IPS-18c (cell line): Measurements from ENCODE around the gene HABP4.
A peak's percentile ranks its signal among the peaks of the same experiment; 100 is the strongest.

Source experiments
- H3K4me3 ChIP-seq: 2 replicates; pipeline ENCODE4 v1.7.0; 2013; ENCODE audit warnings: low read depth, mild to moderate bottlenecking, low read length, moderate library complexity; ENCODE audit not compliant: insufficient read depth
- H3K9me3 ChIP-seq: one replicate; pipeline ENCODE4 v1.6.1; 2013; ENCODE audit warnings: mild to moderate bottlenecking, low read length, moderate library complexity; ENCODE audit not compliant: control insufficient read depth, insufficient read depth

The HABP4 gene

GRCh38 chr9:96425500-96426169, 24.3 kb upstream of the HABP4 start:
- no peak overlapping the region for H3K4me3 ChIP-seq
- H3K9me3 ChIP-seq, result no peaks in the 10 kb centered on the region

GRCh38 chr9:96429732-96430131, 20.2 kb upstream of the HABP4 start:
- Histone ChIP-seq H3K9me3 (no peaks in the 10 kb centered on the region), H3K4me3 (no peak overlapping the region)

- no peaks in the 10 kb centered on the region for H3K9me3 ChIP-seq
- no peak overlapping the region for H3K4me3 ChIP-seq
These were observed 19.6 kb upstream of the HABP4 start for GRCh38 chr9:96430377-96430776.

GRCh38 chr9:96435345-96435744, 14.6 kb upstream of the HABP4 start:
- no peaks in the 10 kb centered on the region for H3K9me3 ChIP-seq
- H3K4me3 ChIP-seq, result no peak overlapping the region

- Histone ChIP-seq H3K9me3 (no peaks in the 10 kb centered on the region), H3K4me3 (no peak overlapping the region)
These were observed 13.9 kb upstream of the HABP4 start for GRCh38 chr9:96436063-96436455.

- Histone ChIP-seq H3K9me3 (no peaks in the 10 kb centered on the region), H3K4me3 (no peak overlapping the region)
These were observed 13.4 kb upstream of the HABP4 start for GRCh38 chr9:96436456-96437126.

GRCh38 chr9:96437454-96437853, 12.5 kb upstream of the HABP4 start:
- Histone ChIP-seq H3K9me3 (no peaks in the 10 kb centered on the region), H3K4me3 (no peak overlapping the region)

GRCh38 chr9:96440671-96441199, 9.2 kb upstream of the HABP4 start:
- Histone ChIP-seq H3K4me3 (no peak overlapping the region), H3K9me3 (peaks cover 2% of the 10 kb centered on the region)

- H3K4me3 ChIP-seq, result no peak overlapping the region
- H3K9me3 ChIP-seq, result peaks cover 2% of the 10 kb centered on the region
These were observed 8.0 kb upstream of the HABP4 start for GRCh38 chr9:96441798-96442445.

GRCh38 chr9:96442491-96442890, 7.5 kb upstream of the HABP4 start:
- Histone ChIP-seq H3K4me3 (no peak overlapping the region), H3K9me3 (peaks cover 2% of the 10 kb centered on the region)

- Histone ChIP-seq H3K4me3 (no peak overlapping the region), H3K9me3 (peaks cover 2% of the 10 kb centered on the region)
These were observed 2.6 kb upstream of the HABP4 start for GRCh38 chr9:96447406-96447805.

- H3K4me3 ChIP-seq, result no peak overlapping the region
- peaks cover 2% of the 10 kb centered on the region for H3K9me3 ChIP-seq
These were observed 1.3 kb upstream of the HABP4 start for GRCh38 chr9:96448546-96449170.

GRCh38 chr9:96449523-96449844, 485 bp upstream of the HABP4 start:
- peak overlapping the region; percentile 55; the same call in 1 of the 2 replicates for H3K4me3 ChIP-seq
- H3K9me3 ChIP-seq, result peaks cover 2% of the 10 kb centered on the region

- H3K4me3 ChIP-seq, result peak overlapping the region; percentile 81
- H3K9me3 ChIP-seq, result no peaks in the 10 kb centered on the region
These were observed 902 bp downstream of the HABP4 start for GRCh38 chr9:96450613-96451528.

GRCh38 chr9:96453625-96454024, 3.7 kb downstream of the HABP4 start:
- Histone ChIP-seq H3K4me3 (no peak overlapping the region), H3K9me3 (no peaks in the 10 kb centered on the region)

- H3K4me3 ChIP-seq, result no peak overlapping the region
- H3K9me3 ChIP-seq, result no peaks in the 10 kb centered on the region
These were observed 7.3 kb downstream of the HABP4 start for GRCh38 chr9:96457266-96457665.

- no peaks in the 10 kb centered on the region for H3K9me3 ChIP-seq
- H3K4me3 ChIP-seq, result no peak overlapping the region
These were observed 8.3 kb downstream of the HABP4 start for GRCh38 chr9:96458226-96458625.
